GM11168 (cell line): ENCODE data around the gene CMPK1.

Experiments used
- in situ Hi-C: fragments of 300-500 bp; cut with MboI; formaldehyde crosslinking; loops from one replicate; pipeline ENCODE4 v1.12.0; 2022; ENCODE audit warnings: low sequenced_read_pairs; ENCODE audit not compliant: unreplicated experiment

Gene CMPK1

DNA sequence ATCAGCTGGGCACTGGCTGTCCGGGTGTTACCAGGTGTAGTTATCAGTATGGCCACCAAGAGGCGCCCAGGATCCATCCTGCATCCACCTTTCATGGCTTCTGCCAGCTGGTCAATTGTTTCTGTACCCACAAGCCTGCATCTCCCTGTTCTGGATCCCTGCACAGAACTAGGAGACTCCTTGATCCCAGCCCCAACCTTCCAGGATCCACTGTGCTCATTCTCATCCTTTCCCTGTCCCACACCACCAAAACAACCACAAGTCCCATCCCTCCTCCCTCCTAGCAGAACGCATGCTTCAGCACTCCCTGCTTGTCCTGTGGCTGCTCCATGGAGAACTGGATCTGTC lies 55.3 kb downstream of the CMPK1 start:
- in situ Hi-C loops: no loop called here

DNA sequence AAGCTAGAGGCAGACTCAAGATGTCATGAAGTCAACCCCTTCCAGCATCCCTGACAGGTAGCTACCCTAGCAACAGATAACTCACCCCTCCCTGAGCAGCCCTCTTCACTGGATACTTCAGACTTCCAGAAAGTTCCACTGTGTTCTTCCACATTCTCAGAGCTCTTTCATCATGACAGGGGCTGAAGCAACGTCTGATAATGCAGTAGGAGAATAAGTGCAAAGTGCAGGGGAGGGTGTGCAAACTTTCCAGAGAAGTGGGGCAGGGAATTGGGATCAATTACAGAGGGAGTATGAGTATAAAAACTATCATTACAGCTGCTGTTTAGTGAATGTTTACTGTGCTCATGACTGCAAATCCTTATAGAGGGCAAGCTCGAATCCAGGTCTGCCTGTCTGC lies 56.1 kb downstream of the CMPK1 start:
- in situ Hi-C loops: no loop called here

- in situ Hi-C loops: no loop called here
These were observed 57.3 kb downstream of the CMPK1 start for GRCh38 chr1:47390843-47391242.

DNA sequence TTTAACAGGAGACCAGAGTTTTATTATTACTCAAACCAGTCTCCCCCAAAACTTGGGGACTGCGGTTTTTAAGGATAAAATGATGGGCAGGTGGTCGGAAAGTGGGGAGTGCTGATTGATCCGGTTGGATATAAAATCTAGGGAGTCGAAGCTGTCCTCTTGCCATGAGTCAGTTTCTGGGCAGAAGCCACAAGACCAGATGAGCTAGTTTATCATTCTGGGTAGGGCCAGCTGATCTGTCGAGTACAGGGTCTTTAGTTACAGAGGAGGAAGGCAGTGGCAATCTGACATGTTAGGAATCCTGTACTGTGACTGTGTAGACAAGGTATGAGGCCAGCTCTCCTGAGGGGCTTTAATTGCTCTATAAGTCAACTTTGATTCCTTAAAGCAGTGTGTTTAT lies 59.6 kb downstream of the CMPK1 start:
- in situ Hi-C loops: no loop called here

DNA sequence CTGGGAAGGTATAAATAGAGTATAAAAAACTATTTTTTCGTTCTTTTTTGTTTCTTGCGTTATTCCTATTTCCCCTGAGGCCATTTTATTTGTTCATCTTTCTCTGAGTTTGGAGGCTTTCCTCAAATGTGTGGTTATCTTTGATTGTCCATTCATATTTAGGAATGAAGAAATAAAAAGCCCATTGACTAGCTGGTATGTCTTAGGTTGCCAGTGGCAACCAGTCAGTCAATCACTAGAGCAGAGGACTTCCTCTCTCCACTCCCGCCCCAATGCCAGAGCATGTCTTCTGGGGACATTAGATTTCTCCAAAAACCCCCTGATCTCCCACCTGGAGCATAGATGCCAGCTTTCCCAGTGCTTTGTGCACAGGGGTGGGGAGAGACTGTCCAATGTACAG lies 61.8 kb downstream of the CMPK1 start:
- in situ Hi-C loops: no loop called here

DNA sequence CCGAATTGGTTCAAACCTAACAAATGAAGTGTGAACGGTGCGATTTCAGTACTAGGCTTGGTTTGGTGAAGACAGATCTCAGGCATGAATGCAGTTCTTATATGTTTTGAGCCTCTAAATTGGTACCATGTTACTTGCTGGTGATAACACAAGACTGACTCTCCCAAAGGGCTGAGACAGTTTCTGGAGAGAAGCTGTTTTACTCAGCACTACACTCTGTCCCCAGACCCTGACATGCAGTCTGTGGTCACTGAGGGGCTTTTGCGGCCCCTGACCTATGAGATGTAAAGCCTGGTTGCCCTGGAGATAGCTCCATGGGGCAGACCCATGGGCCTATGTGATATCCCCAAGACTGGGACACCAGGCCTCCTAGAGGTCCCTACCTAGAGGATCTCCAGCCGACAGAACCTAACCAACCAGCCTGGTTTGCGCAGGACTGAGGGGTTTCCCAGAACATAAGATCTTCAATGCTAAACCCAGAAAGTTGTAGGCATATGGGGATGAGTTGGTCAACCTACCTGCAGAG lies 63.1 kb downstream of the CMPK1 start:
- in situ Hi-C loops: no loop called here

DNA sequence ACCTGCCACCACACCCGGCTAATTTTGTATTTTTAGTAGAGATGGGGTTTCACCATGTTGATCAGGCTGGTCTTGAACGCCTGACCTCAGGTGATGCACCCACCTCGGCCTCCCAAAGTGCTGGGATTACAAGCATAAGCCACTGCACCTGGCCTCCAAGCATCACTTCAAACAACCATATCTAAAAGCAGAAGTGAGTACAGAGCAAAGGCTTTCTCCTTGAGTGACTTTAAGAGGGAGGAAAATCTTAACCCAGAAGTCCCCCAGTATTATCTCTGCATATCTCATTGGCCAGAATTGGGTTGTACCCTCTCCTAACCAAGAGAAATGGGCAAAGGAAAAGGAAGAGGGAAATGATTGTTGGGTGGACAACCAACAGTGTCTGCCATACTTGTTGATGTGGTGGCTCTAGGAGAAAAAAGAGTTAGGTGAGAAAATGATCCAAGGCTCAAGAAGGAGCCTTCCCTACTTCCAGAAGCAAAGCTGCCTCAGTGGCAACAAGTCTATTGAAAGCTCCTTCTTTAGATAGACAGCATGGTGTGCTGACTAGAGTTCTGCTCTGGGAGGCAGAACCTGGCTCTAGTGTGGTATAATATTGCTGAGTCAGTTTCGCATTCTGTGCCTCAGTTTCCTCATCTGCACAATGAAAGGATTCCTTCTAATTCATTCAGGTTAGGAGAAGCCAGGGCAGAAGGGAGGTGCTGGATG lies 65.7 kb downstream of the CMPK1 start:
- in situ Hi-C loops: no loop called here

DNA sequence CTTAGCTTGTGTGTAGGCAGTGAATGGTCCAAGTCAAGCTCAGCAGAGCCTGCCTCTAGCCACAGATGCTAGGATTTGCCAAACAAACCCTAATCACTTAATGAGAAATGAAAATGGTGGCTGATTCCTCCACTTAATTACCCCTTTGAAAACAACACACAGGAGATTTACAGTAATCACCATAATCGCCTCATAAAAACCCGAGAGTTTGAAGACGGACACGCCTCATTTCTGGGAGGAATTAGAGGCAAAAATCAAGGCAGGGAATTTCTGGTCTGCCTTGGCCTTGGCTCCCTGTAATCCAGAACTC lies 66.2 kb downstream of the CMPK1 start:
- in situ Hi-C loops: loop anchor here (25.0 kb wide), 1 partner anchor 212 kb away; the partner anchor contains the start of gene PDZK1IP1

- in situ Hi-C loops: loop anchor here (25.0 kb wide), 1 partner anchor 214 kb away; the partner anchor contains the start of gene PDZK1IP1
These were observed 68.2 kb downstream of the CMPK1 start for GRCh38 chr1:47401761-47402160.

- in situ Hi-C loops: loop anchor here (25.0 kb wide), 1 partner anchor 215 kb away; the partner anchor contains the start of gene PDZK1IP1
These were observed 69.0 kb downstream of the CMPK1 start for GRCh38 chr1:47402591-47402990.

GRCh38 chr1:47403321-47403910 lies 69.8 kb downstream of the CMPK1 start:
- in situ Hi-C loops: loop anchor here (25.0 kb wide), 1 partner anchor 216 kb away; the partner anchor contains the start of gene PDZK1IP1

DNA sequence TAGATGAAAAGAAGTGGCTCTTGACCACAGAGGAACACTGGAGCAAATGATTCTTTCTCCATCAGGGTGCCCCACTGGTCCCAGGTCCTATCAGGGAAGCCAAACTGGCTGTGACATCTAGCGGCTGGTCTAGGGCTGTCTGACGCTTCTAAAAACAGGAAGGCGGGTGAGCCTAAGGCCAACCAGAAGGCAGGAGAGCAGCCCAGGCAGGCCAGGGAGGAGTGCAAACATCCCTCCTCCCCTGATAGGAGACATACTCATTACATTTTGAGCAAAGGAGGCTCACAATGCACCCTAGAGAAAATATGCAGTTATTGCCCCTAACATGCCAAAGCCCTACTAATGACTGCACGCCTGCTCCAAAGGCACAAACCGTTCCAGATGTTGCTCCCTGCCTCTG lies 72.1 kb downstream of the CMPK1 start:
- in situ Hi-C loops: loop anchor here (25.0 kb wide), 1 partner anchor 218 kb away; the partner anchor contains the start of gene PDZK1IP1

DNA sequence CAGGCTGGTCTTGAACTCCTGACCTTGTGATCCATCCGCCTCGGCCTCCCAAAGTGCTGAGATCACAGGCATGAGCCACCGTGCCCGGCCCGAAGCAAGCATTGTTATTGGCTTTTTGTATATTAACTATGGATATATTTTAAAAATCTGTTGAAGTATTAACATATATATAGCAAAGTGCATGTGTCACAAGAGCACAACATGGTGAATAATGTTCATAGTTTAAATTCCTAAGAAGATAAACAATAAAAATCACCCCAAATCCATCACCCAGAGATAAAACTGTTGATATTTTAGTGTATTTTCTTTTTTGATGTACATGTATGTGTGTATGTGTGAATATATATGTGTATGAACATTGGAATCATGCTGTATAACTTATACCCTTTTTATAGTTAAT lies 73.4 kb downstream of the CMPK1 start:
- in situ Hi-C loops: loop anchor here (25.0 kb wide), 1 partner anchor 220 kb away; the partner anchor contains the start of gene PDZK1IP1

GRCh38 chr1:47407481-47407880 lies 73.9 kb downstream of the CMPK1 start:
- in situ Hi-C loops: loop anchor here (25.0 kb wide), 1 partner anchor 220 kb away; the partner anchor contains the start of gene PDZK1IP1

DNA sequence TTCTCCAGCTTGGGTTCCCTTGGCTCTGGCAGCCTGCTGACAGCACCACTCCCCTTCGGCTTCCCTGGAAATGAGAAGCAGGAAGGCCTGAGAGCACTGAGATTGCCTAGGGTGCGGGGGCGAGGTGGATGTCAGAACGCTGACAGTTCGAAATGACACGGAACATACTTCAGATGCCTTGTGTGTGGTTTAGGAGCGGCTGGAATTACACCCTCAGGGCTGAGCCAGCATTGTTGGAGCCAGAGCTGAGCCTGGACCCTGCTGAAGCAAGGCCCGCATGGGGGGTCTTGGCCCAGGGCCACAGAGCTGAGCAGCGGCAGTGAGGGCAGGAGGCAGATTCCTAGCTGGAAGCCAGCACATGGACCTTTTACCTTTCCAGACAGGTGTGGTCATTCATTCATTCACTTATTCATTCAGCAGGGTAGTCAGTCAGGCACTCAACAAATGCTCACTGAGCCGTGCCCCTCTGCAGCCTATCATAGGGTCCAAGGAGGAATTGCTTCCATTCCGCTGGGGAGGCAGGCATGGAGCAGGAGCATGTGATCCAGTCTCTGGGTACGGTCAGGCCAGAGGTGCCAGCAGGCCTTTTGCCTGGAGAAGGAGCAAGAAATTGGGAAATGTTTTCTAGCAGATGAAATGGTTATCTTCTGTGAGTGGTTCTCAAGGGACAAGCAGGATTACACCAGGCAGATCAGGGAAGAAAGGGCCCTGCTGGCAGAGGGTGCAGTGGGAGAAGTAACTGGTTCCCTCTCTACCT lies 75.9 kb downstream of the CMPK1 start:
- in situ Hi-C loops: loop anchor here (25.0 kb wide), 1 partner anchor 222 kb away; the partner anchor contains the start of gene PDZK1IP1

- in situ Hi-C loops: loop anchor here (25.0 kb wide), 1 partner anchor 223 kb away; the partner anchor contains the start of gene PDZK1IP1
These were observed 76.5 kb downstream of the CMPK1 start for GRCh38 chr1:47410068-47410455.

DNA sequence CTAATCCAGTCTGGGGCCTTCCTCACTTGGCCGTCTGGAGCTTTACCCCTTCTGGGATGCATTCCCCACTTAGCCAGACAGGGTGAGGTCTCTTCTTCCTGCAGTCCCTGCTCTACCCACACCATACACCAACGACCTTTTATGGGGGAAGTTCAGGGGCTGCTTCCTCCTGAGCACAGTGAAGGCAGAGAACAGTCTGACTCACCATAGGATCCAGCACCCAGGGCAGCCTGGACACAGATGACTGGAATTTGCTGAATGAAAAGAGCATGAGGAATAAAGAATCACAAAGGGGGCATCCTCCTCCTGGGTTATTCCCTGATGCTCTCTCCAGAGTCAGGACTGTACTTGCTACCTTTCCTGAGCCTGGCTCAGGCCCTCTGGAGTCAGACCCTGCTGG lies 77.8 kb downstream of the CMPK1 start:
- in situ Hi-C loops: loop anchor here (25.0 kb wide), 1 partner anchor 224 kb away; the partner anchor contains the start of gene PDZK1IP1

DNA sequence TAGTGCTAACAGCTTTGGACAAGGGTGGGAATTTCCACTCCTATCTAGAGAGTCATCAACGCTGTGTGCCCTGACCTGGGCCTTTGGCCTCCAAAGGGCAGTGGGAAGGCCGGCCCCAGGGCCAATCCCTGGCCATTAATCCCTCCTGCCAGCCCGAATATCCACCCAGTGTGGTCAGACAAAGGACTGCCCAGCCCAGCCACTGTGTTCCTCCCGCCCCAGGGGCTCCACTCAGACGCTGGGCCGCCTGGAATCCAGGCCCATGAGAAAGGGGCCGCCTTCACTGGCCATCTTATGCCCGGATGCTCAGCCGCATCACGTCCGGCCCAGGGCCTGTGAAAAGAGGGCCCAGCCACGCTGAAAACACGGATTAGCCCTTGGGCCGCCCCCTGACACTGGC lies 78.8 kb downstream of the CMPK1 start:
- in situ Hi-C loops: loop anchor here (25.0 kb wide), 1 partner anchor 225 kb away; the partner anchor contains the start of gene PDZK1IP1

- in situ Hi-C loops: loop anchor here (25.0 kb wide), 1 partner anchor 229 kb away; the partner anchor contains the start of gene PDZK1IP1
These were observed 82.2 kb downstream of the CMPK1 start, which contains the start of gene FOXE3 for GRCh38 chr1:47415728-47416318. Gene FOXE3 (plus strand): TSS chr1:47416285. CDS start chr1:47416316, 31 bp downstream.
